ENCODE measurements around the gene ZNF200. TPM values are rescaled to one million over a fixed set of nuclear protein-coding genes. Genes with fewer than 3 reads are reported as not detected.

The ZNF200 gene
- total and polyA plus RNA-seq, 2 of the 13 experiments (the other 11 are each of a cell fraction or from before 2014, with no cell fraction given): 3.5 to 16.5 TPM

DNA sequence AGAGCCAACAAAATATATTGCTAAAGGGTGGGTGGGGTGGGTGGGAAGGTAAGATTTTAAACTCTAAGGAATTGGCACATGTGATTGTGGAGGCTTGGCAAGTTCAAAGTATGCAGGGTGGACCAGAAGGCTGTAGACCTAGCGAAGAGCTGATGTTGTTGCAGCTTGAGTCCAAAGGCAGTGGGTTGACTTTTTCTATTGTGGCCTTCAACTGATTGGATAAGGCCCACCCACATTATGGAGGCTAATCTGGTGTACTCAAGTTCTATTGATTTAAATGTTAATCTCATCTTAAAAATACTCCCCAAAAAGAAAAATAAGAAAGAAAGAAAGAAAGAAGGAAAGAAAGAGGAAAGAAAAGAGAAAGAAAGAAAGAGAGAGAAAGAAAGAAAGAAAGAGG lies 22.4 kb downstream of the ZNF200 start:
- FAIRE-seq: no peak
- intact Hi-C loops (cut with micrococcal nuclease; ENCODE audit: unreplicated experiment) (no loop called here), in situ Hi-C loops (cut with HindIII; ENCODE audit: extremely low pct_ligation_motif_present, low pct_unique_long_range_greater_than_20kb) (no loop called here)
- Histone ChIP-seq H3K4me2 (ENCODE audit: low read depth, low read length) (no peak overlapping the region), H3K27ac (ENCODE audit: extremely low read length, insufficient read depth, low read length) (no peak overlapping the region), H4K20me1 (ENCODE audit: insufficient read depth, low read length) (no peaks in the 10 kb centered on the region), H3K4me1 (ENCODE audit: insufficient read depth, low read length) (peaks cover 34% of the 10 kb centered on the region), H3K4me3 (replicated peaks in 1 of 3; ENCODE audit: insufficient read depth in 1 of 3, low read depth in 2 of 3, low read length in 3 of 3) (no peak overlapping the region), H3K27me3 (ENCODE audit: control insufficient read depth in 1 of 2, insufficient read depth in 2 of 2, low read length in 2 of 2) (peaks cover 5 to 13% of the 10 kb centered on the region in 2 experiments; a peak in 2 of 5 replicates), H3K79me2 (ENCODE audit: insufficient read depth, low read length) (no peaks in the 10 kb centered on the region), H3K9me3 (ENCODE audit: low read length) (no peaks in the 10 kb centered on the region), H3K36me3 (replicated peaks in 1 of 2; ENCODE audit: control insufficient read depth in 1 of 2, insufficient read depth in 2 of 2, low read length in 2 of 2) (no peaks in the 10 kb centered on the region), H3K9ac (ENCODE audit: insufficient read depth, low read depth, low read length) (no peak overlapping the region), H2AFZ (ENCODE audit: low read length) (no peak overlapping the region)
- POLR2A ChIA-PET: no interaction called here
- TF ChIP-seq MTA3 (CRISPR knock-in tag; IDR thresholded peaks at IDR 0.05): no peak
- TF ChIP-seq ZNF235 (CRISPR knock-in tag; IDR thresholded peaks at IDR 0.05; ENCODE audit: borderline replicate concordance): no peak
- no peak for TF ChIP-seq JARID2 (CRISPR knock-in tag; IDR thresholded peaks at IDR 0.05; ENCODE audit: insufficient replicate concordance)
- TF ChIP-seq ZNF773 (CRISPR knock-in tag; IDR thresholded peaks at IDR 0.05; ENCODE audit: borderline replicate concordance): no peak
- TF ChIP-seq MAFF (IDR thresholded peaks at IDR 0.05; ENCODE audit: low read depth, low read length): no peak
- no peak for TF ChIP-seq DNMT1 (CRISPR knock-in tag; IDR thresholded peaks at IDR 0.05)
- no peak for TF ChIP-seq HNRNPL (IDR thresholded peaks at IDR 0.05; ENCODE audit: low read depth, low read length)
- TF ChIP-seq ZNF770 (CRISPR knock-in tag; IDR thresholded peaks at IDR 0.05): no peak
- BruUV-seq (replicated peaks): no TSS peak
- CTCF ChIA-PET (ENCODE audit: low intra/inter-chr PET ratio, low total read pairs): no interaction called here
- DNase-seq (ENCODE audit: low spot score): no peak
- 23% methylated on average over 1 of the region's 1 CpG for WGBS (ENCODE audit: low lambda C conversion rate)
- ATAC-seq: no peak

Data from HepG2 (cell line).